HepG2 (cell line): Measurements from ENCODE around the gene PARN. TPM values are rescaled to one million over a fixed set of nuclear protein-coding genes. Genes with fewer than 3 reads are reported as not detected.

Source experiments
- ATAC-seq: fragments of 200-7000 bp; cut with Tn5 transposase; 3 replicates; pipeline ENCODE4 v1.9.1; 2020; ENCODE audit warnings: mild to moderate bottlenecking, moderate library complexity
- BruUV-seq: library from RNA; stranded (reverse); fragments of 400-500 nt; replicated peaks from 2 replicates; lab custom pipeline; 2021; lab: Mats Ljungman, UMichigan
- CTCF ChIA-PET: fragments of 300-600 bp; formaldehyde crosslinking; extraction: SDS; loops from one replicate; lab custom pipeline; 2021; ENCODE audit warnings: low total read pairs, inconsistent platforms, low intra/inter-chr PET ratio; lab: Yijun Ruan, JAX
- POLR2A ChIA-PET: fragments of 350-600 bp; sonication (Branson Sonifier 250); formaldehyde crosslinking; loops from one replicate; lab custom pipeline; 2020; ENCODE audit warnings: antibody characterized with exemption, inconsistent platforms; lab: Yijun Ruan, JAX
- DNase-seq: peaks from one replicate; pipeline ENCODE4 v3.0.0-alpha.2; 2015; ENCODE audit warnings: low spot score
- FAIRE-seq: peaks from 3 replicates; lab custom pipeline; 2011; peaks lifted over from hg19 to GRCh38; lab: Jason Lieb, UNC
- H2AFZ ChIP-seq: one replicate; pipeline ENCODE4 v1.6.1; 2011; ENCODE audit warnings: low read length, inconsistent platforms
- H3K27ac ChIP-seq: fragments of 300-600 bp; 3 replicates; pipeline ENCODE4 v1.8.0; 2011; ENCODE audit warnings: mixed run types, mild to moderate bottlenecking, mixed read lengths, low read length, inconsistent platforms; ENCODE audit not compliant: insufficient read depth; ENCODE audit errors: extremely low read length
- H3K27me3 ChIP-seq, 2 experiments: fragments of 200-600 bp in 1 of 2; 2 replicates in 1 of 2; 3 replicates in 1 of 2; pipeline versions ENCODE4 v1.6.0 to v1.8.0; 2011; ENCODE audit warnings: low read length in 2 of 2, mild to moderate bottlenecking in 2 of 2, moderate library complexity in 2 of 2, inconsistent platforms in 1 of 2; ENCODE audit not compliant: insufficient read depth in 2 of 2, control insufficient read depth in 1 of 2
- H3K36me3 ChIP-seq, 2 experiments: fragments of 200-600 bp in 1 of 2; replicated peaks in 1 of 2; 2 replicates in 1 of 2; 3 replicates in 1 of 2; pipeline versions ENCODE4 v1.5.1 to v1.8.0; 2011; ENCODE audit warnings: low read length in 2 of 2, inconsistent platforms in 1 of 2; ENCODE audit not compliant: insufficient read depth in 2 of 2, control insufficient read depth in 1 of 2
- H3K4me1 ChIP-seq: 2 replicates; pipeline ENCODE4 v1.5.1; 2012; ENCODE audit warnings: low read length, inconsistent platforms; ENCODE audit not compliant: insufficient read depth
- H3K4me2 ChIP-seq: 2 replicates; pipeline ENCODE4 v1.6.0; 2011; ENCODE audit warnings: low read depth, low read length, inconsistent platforms
- H3K4me3 ChIP-seq, 3 experiments: fragments of 200-600 bp in 1 of 3; sonication (generic), shearing (Covaris generic) in 1 of 3; replicated peaks in 1 of 3; 2 replicates each; pipeline ENCODE4 v1.5.1; 2011 to 2016; ENCODE audit warnings: low read length in 3 of 3, inconsistent platforms in 2 of 3, low read depth in 2 of 3, mild to moderate bottlenecking in 2 of 3, control low read depth in 1 of 3, mixed read lengths in 1 of 3; ENCODE audit not compliant: insufficient read depth in 1 of 3
- H3K79me2 ChIP-seq: one replicate; pipeline ENCODE4 v1.6.1; 2011; ENCODE audit warnings: low read length, inconsistent platforms; ENCODE audit not compliant: insufficient read depth
- H3K9ac ChIP-seq: 2 replicates; pipeline ENCODE4 v1.6.0; 2011; ENCODE audit warnings: mild to moderate bottlenecking, low read depth, low read length, inconsistent platforms; ENCODE audit not compliant: insufficient read depth
- H3K9me3 ChIP-seq: 2 replicates; pipeline ENCODE4 v1.5.1; 2012; ENCODE audit warnings: mild to moderate bottlenecking, low read length
- H4K20me1 ChIP-seq: 2 replicates; pipeline ENCODE4 v1.6.0; 2011; ENCODE audit warnings: inconsistent platforms, mild to moderate bottlenecking, low read length, moderate library complexity; ENCODE audit not compliant: insufficient read depth
- CBFB ChIP-seq: sonication (generic); formaldehyde crosslinking; IDR thresholded peaks from 2 replicates; pipeline ENCODE4 v1.4.0; 2020; ENCODE audit warnings: missing genetic modification reagents
- CREB3 ChIP-seq: sonication (generic); formaldehyde crosslinking; IDR thresholded peaks from 2 replicates; pipeline ENCODE4 v1.5.0; 2020; ENCODE audit warnings: missing genetic modification reagents
- HNRNPL ChIP-seq: fragments of 200-400 bp; formaldehyde crosslinking; IDR thresholded peaks from 2 replicates; pipeline ENCODE4 v1.6.1; 2017; ENCODE audit warnings: mild to moderate bottlenecking, low read depth, low read length
- NFKB2 ChIP-seq: sonication (generic); formaldehyde crosslinking; IDR thresholded peaks from 2 replicates; pipeline ENCODE4 v1.4.0; 2020; ENCODE audit warnings: missing genetic modification reagents, borderline replicate concordance
- POLR2G ChIP-seq: fragments of 200-400 bp; formaldehyde crosslinking; IDR thresholded peaks from 2 replicates; pipeline ENCODE4 v1.6.1; 2018; ENCODE audit warnings: mild to moderate bottlenecking, low read depth, low read length, moderate library complexity
- RBM22 ChIP-seq: fragments of 200-400 bp; formaldehyde crosslinking; optimal IDR thresholded peaks from 2 replicates; pipeline ENCODE3; 2017; ENCODE audit warnings: mild to moderate bottlenecking, low read length, moderate library complexity
- RFXAP ChIP-seq: sonication (generic); formaldehyde crosslinking; IDR thresholded peaks from 2 replicates; pipeline ENCODE4 v1.4.0; 2020; ENCODE audit warnings: missing genetic modification reagents, borderline replicate concordance
- SNAPC4 ChIP-seq: sonication (generic); formaldehyde crosslinking; IDR thresholded peaks from 2 replicates; pipeline ENCODE4 v1.4.0; 2020; ENCODE audit warnings: mild to moderate bottlenecking, missing genetic modification reagents
- TAF15 ChIP-seq: fragments of 200-400 bp; formaldehyde crosslinking; IDR thresholded peaks from one replicate; pipeline ENCODE4 v1.6.1; 2018; ENCODE audit warnings: mild to moderate bottlenecking, low read depth, low read length; ENCODE audit not compliant: poor library complexity, severe bottlenecking
- ZC3H13 ChIP-seq: sonication (generic); formaldehyde crosslinking; IDR thresholded peaks from 2 replicates; pipeline ENCODE4 v1.8.1; 2023; ENCODE audit warnings: mild to moderate bottlenecking, missing genetic modification reagents, moderate library complexity
- ZNF605 ChIP-seq: sonication (generic); formaldehyde crosslinking; IDR thresholded peaks from 2 replicates; pipeline ENCODE4 v1.8.0; 2022; ENCODE audit warnings: mild to moderate bottlenecking, missing genetic modification reagents
- ZNF629 ChIP-seq: sonication (generic); formaldehyde crosslinking; conservative IDR thresholded peaks from 2 replicates; pipeline ENCODE4 v1.5.0; 2020; ENCODE audit warnings: missing genetic modification reagents
- WGBS: methylation state at CpG from one replicate; pipeline ENCODE4 v1.1.6; 2017; ENCODE audit warnings: low lambda C conversion rate; 5-methylcytosine and 5-hydroxymethylcytosine counted together
- in situ Hi-C: cut with HindIII; loops from 2 replicates; pipeline ENCODE4 v1.10.0; 2017; ENCODE audit warnings: low pct_unique_long_range_greater_than_20kb; ENCODE audit not compliant: extremely low pct_ligation_motif_present
- intact Hi-C: fragments of 100-400 bp; cut with micrococcal nuclease; formaldehyde crosslinking; loops from one replicate; pipeline ENCODE4 v1.10.0; 2022; ENCODE audit not compliant: unreplicated experiment
- polyA plus RNA-seq, 8 experiments: library from polyadenylated mRNA; depleted of rRNA in 3 of 8; stranded (reverse) in 7 of 8; unstranded in 1 of 8; fragments of >200 nt; fragmentation: Illumina TruSeq in 4 of 8; extraction: Trizol in 4 of 8; gene quantifications; 2 replicates each; pipeline versions ENCODE4 v1.2.1 to v1.2.3, GENCODE V29; 2011 to 2016; ENCODE audit warnings: low read depth in 4 of 8, missing spikeins in 1 of 8, mixed read lengths in 1 of 8; ENCODE audit not compliant: insufficient read depth in 1 of 8
- total RNA-seq, 5 experiments: library from RNA; depleted of rRNA; stranded (reverse); fragments of >200 nt; fragmentation: Illumina TruSeq; extraction: Trizol; gene quantifications; 2 replicates each; pipeline ENCODE4 v1.2.3, GENCODE V29; 2016; ENCODE audit warnings: low read depth in 1 of 5
- TF ChIP-seq, protein P1 (sequence below): sonication (generic); formaldehyde crosslinking; IDR thresholded peaks from 2 replicates; pipeline ENCODE4 v1.5.1; 2020; ENCODE audit warnings: missing genetic modification reagents, mild to moderate bottlenecking, borderline replicate concordance
- TF ChIP-seq, protein P2 (sequence below): sonication (generic); formaldehyde crosslinking; IDR thresholded peaks from 2 replicates; pipeline ENCODE4 v1.5.0; 2020; ENCODE audit warnings: missing genetic modification reagents

The PARN gene
- total and polyA plus RNA-seq, 2 of the 13 experiments (the other 11 are each of a cell fraction or from before 2014, with no cell fraction given): 13.3 to 47.6 TPM

GRCh38 chr16:14672403-14672971 lies 42.4 kb upstream of the PARN start (continued):
- no peak for TF ChIP-seq SNAPC4
- TF ChIP-seq TAF15: no peak
- TF ChIP-seq ZC3H13 (CRISPR knock-in tag): no peak
- TF ChIP-seq ZNF629 (CRISPR knock-in tag): peak; percentile 49

DNA sequence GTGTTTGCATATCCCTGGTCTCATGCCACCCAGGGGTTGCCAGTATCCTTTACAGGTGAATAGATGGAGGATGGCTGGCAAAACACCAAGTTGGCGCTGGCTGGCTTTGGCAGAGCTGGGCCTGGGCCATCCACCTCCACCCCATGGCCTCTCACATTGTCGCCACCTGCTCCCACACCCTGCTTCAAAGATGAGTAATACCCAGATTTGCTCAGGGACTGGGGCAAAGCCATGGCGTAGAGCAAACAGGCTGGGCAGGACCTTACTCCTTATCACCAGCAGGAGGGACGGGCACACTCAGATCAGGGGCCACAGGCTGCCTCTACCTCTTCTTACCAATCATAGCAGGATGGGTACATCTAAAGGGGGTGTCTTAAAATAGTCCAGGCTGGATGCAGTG lies 39.7 kb upstream of the PARN start:
- ATAC-seq: peak; percentile 21; the same call in 2 of the 3 replicates
- BruUV-seq: no TSS peak
- TF ChIP-seq POLR2G: 0 out of 2 replicates have a peak, but pooled peaks have one; percentile 55
- peak; percentile 70 for TF ChIP-seq RBM22
- no peak for TF ChIP-seq CREB3 (CRISPR knock-in tag)
- TF ChIP-seq CBFB: no peak
- TF ChIP-seq, protein P1, sequence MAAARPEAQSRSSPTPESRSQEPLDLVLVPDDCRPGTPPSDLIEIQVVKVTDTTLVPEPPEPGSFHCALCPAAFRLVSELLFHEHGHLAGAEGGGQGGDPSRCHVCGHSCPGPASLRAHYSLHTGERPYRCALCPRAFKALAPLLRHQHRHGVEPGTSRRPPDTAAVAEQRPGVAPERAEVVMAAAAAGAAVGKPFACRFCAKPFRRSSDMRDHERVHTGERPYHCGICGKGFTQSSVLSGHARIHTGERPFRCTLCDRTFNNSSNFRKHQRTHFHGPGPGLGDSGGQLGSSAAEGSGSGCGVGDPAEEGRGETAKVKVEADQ (CRISPR knock-in tag): no peak
- no peak for TF ChIP-seq RFXAP (CRISPR knock-in tag)
- no peak for TF ChIP-seq NFKB2
- no peak for TF ChIP-seq ZNF605 (CRISPR knock-in tag)
- TF ChIP-seq, protein P2, sequence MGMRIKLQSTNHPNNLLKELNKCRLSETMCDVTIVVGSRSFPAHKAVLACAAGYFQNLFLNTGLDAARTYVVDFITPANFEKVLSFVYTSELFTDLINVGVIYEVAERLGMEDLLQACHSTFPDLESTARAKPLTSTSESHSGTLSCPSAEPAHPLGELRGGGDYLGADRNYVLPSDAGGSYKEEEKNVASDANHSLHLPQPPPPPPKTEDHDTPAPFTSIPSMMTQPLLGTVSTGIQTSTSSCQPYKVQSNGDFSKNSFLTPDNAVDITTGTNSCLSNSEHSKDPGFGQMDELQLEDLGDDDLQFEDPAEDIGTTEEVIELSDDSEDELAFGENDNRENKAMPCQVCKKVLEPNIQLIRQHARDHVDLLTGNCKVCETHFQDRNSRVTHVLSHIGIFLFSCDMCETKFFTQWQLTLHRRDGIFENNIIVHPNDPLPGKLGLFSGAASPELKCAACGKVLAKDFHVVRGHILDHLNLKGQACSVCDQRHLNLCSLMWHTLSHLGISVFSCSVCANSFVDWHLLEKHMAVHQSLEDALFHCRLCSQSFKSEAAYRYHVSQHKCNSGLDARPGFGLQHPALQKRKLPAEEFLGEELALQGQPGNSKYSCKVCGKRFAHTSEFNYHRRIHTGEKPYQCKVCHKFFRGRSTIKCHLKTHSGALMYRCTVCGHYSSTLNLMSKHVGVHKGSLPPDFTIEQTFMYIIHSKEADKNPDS (CRISPR knock-in tag): 0 out of 2 replicates have a peak, but pooled peaks have one; percentile 4
- TF ChIP-seq HNRNPL: peak; percentile 69; the same call in 1 of the 2 replicates

More for the DNA sequence above, 39.7 kb upstream of the PARN start:
- Histone ChIP-seq H3K27me3 (no peaks in the 10 kb centered on the region), H3K79me2 (no peaks in the 10 kb centered on the region), H3K9me3 (no peaks in the 10 kb centered on the region), H3K9ac (no peak overlapping the region), H3K4me1 (peaks cover 13% of the 10 kb centered on the region), H3K4me2 (no peak overlapping the region), H3K27ac (no peak overlapping the region), H3K36me3 (peaks cover 19 to 36% of the 10 kb centered on the region in 2 experiments), H3K4me3 (no peak overlapping the region), H2AFZ (no peak overlapping the region), H4K20me1 (no peaks in the 10 kb centered on the region)
- CTCF ChIA-PET: no interaction called here
- DNase-seq: no peak
- in situ Hi-C loops: no loop called here
- no peak for FAIRE-seq
- WGBS: 98% methylated on average over 4 of the region's 4 CpGs
- intact Hi-C loops: no loop called here
- POLR2A ChIA-PET: no interaction called here
